Measurements from ENCODE around the gene FBXL7.

The FBXL7 gene

DNA sequence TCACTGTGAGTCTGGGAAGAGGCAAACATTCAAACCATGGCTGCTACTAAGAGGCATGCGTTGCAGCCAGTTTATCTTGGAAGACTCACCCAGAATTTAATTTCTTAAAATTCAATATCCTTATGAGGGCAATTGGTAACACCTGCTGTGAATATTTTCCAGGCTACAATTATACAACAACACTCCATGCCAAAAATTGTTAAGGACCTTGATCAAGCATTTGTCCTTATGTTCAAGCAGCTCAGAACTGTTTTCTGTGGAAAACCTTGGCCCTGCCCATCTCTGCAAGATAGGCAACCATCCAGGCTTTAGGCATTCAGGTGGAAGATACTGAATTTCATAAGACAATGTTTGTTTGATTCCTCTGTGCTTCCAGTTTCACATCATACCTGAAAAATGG lies 327.8 kb downstream of the FBXL7 start:
- Mint-ChIP-seq H3K9me3 (no peaks in the 10 kb centered on the region), H3K36me3 (ENCODE audit: low read depth) (no peaks in the 10 kb centered on the region), H3K27me3 (ENCODE audit: low read depth) (no peaks in the 10 kb centered on the region), H3K4me1 (ENCODE audit: low read depth) (no peaks in the 10 kb centered on the region), H3K4me3 (no peak overlapping the region), H3K27ac (no peak overlapping the region)
- DNase-seq (ENCODE audit: low spot score): no peak

- H3K27ac Mint-ChIP-seq: no peak overlapping the region
- no peaks in the 10 kb centered on the region for H3K36me3 Mint-ChIP-seq (ENCODE audit: low read depth)
- no peaks in the 10 kb centered on the region for H3K27me3 Mint-ChIP-seq (ENCODE audit: low read depth)
- no peak overlapping the region for H3K4me3 Mint-ChIP-seq
- no peaks in the 10 kb centered on the region for H3K4me1 Mint-ChIP-seq (ENCODE audit: low read depth)
- peaks cover 4% of the 10 kb centered on the region for H3K9me3 Mint-ChIP-seq
- DNase-seq (ENCODE audit: low spot score): no peak
These were observed 331.4 kb downstream of the FBXL7 start for GRCh38 chr5:15831408-15831807.

- Mint-ChIP-seq H3K9me3 (peaks cover 4% of the 10 kb centered on the region), H3K27me3 (ENCODE audit: low read depth) (no peaks in the 10 kb centered on the region), H3K4me3 (no peak overlapping the region), H3K4me1 (ENCODE audit: low read depth) (no peaks in the 10 kb centered on the region), H3K27ac (no peak overlapping the region), H3K36me3 (ENCODE audit: low read depth) (no peaks in the 10 kb centered on the region)
- no peak for DNase-seq (ENCODE audit: low spot score)
These were observed 333.4 kb downstream of the FBXL7 start for GRCh38 chr5:15833365-15833764.

- Mint-ChIP-seq H3K4me3 (no peak overlapping the region), H3K4me1 (ENCODE audit: low read depth) (no peaks in the 10 kb centered on the region), H3K27me3 (ENCODE audit: low read depth) (no peaks in the 10 kb centered on the region), H3K36me3 (ENCODE audit: low read depth) (no peaks in the 10 kb centered on the region), H3K27ac (no peak overlapping the region), H3K9me3 (peaks cover 12% of the 10 kb centered on the region)
- no peak for DNase-seq (ENCODE audit: low spot score)
These were observed 334.7 kb downstream of the FBXL7 start for GRCh38 chr5:15834596-15835245.

DNA sequence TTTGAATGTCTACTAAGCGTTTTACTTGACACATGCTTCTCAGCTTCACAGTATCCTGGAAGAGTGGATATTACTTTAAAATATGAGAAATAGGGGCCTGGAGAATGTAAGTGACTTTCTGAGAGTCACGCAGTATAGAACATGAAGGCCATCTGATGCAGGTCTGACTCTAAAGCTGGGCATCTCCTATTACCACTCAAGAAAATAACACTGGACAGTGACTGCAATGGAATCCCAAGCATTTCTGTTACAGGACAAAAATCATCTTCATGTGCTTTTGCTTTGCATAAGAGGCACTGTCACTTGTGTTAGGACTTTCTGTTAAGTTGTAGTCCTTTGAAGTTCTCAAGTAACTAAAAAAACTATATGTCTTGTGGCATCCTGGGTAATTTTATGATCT lies 335.5 kb downstream of the FBXL7 start:
- no peaks in the 10 kb centered on the region for H3K4me1 Mint-ChIP-seq (ENCODE audit: low read depth)
- no peak overlapping the region for H3K4me3 Mint-ChIP-seq
- no peaks in the 10 kb centered on the region for H3K36me3 Mint-ChIP-seq (ENCODE audit: low read depth)
- H3K9me3 Mint-ChIP-seq: peaks cover 12% of the 10 kb centered on the region
- no peaks in the 10 kb centered on the region for H3K27me3 Mint-ChIP-seq (ENCODE audit: low read depth)
- DNase-seq (ENCODE audit: low spot score): no peak
- H3K27ac Mint-ChIP-seq: no peak overlapping the region

- Mint-ChIP-seq H3K27me3 (ENCODE audit: low read depth) (no peaks in the 10 kb centered on the region), H3K4me1 (ENCODE audit: low read depth) (no peaks in the 10 kb centered on the region), H3K27ac (no peak overlapping the region), H3K36me3 (ENCODE audit: low read depth) (no peaks in the 10 kb centered on the region), H3K9me3 (peaks cover 21% of the 10 kb centered on the region), H3K4me3 (no peak overlapping the region)
- no peak for DNase-seq (ENCODE audit: low spot score)
These were observed 337.7 kb downstream of the FBXL7 start for GRCh38 chr5:15837551-15838289.

DNA sequence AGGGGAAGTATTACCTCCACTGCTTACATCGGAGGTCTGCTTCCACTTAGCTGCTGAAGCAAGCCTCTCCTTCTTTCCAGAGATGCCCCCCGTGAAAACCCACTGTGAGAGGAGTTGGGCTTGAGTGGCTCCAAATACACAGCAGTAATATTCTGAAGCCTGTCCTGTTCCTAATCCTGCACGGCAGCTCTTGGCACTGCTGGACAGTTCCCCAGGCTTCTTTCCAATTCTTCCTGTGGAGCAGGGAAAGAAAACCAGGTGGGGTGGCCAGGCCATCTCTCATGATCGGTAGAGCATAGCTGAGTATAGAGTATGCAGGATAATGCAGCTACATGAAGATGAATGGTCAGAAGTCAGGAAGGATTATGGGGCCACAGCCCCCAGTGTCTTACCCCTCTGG lies 344.3 kb downstream of the FBXL7 start:
- DNase-seq (ENCODE audit: low spot score): no peak

DNA sequence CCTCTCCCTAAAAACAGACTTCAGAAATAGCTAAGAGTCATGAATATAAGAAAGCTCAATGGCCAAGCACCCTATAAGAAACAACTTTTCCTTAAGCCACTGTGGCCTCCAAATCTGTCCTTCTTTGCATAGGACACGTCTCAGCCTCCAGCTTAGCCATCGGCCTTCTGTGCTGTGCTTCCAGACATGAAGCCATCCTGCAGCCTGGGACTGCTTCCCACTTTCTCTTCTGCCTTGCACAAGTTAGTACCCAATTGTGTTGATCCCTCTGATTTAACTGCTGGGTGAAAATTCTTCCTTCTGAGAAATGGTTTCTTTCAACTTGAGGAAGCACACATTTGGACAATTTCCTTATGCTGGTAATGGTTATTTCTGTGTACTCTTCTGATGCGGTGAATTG lies 344.9 kb downstream of the FBXL7 start:
- DNase-seq (ENCODE audit: low spot score): no peak
- peaks cover 26% of the 10 kb centered on the region for H3K9me3 Mint-ChIP-seq

More for the DNA sequence above, 344.3 kb downstream of the FBXL7 start:
- peaks cover 26% of the 10 kb centered on the region for H3K9me3 Mint-ChIP-seq
- H3K27me3 Mint-ChIP-seq (ENCODE audit: low read depth): no peaks in the 10 kb centered on the region
- H3K27ac Mint-ChIP-seq: no peak overlapping the region
- H3K4me1 Mint-ChIP-seq (ENCODE audit: low read depth): no peaks in the 10 kb centered on the region
- H3K36me3 Mint-ChIP-seq (ENCODE audit: low read depth): no peaks in the 10 kb centered on the region
- no peak overlapping the region for H3K4me3 Mint-ChIP-seq

DNA sequence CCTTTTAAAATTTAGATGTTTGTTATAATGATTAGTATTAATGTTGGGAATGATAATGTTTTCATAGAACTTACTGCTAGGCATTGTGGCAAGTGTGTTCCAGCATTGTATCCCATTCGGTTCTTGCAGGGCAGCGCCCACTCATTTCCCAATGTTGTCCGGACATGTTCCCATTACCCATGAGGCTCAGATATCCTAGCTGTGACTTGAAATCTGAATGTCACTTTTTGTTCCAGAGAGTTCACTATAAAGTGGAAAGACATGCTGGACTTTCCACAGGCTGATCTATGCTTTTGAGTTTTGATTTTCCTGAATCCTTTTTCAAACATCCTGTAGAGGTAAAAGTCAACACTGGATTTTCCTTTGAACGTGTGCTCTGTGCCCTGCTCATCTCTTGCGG lies 350.6 kb downstream of the FBXL7 start:
- Mint-ChIP-seq H3K36me3 (ENCODE audit: low read depth) (no peaks in the 10 kb centered on the region), H3K9me3 (peaks cover 16% of the 10 kb centered on the region), H3K4me3 (no peak overlapping the region), H3K4me1 (ENCODE audit: low read depth) (no peaks in the 10 kb centered on the region), H3K27ac (no peak overlapping the region), H3K27me3 (ENCODE audit: low read depth) (no peaks in the 10 kb centered on the region)
- DNase-seq (ENCODE audit: low spot score): no peak

More for the DNA sequence above, 344.9 kb downstream of the FBXL7 start:
- H3K27me3 Mint-ChIP-seq (ENCODE audit: low read depth): no peaks in the 10 kb centered on the region
- H3K4me1 Mint-ChIP-seq (ENCODE audit: low read depth): no peaks in the 10 kb centered on the region
- H3K27ac Mint-ChIP-seq: no peak overlapping the region
- H3K4me3 Mint-ChIP-seq: no peak overlapping the region
- H3K36me3 Mint-ChIP-seq (ENCODE audit: low read depth): no peaks in the 10 kb centered on the region

GRCh38 chr5:15850939-15851341 lies 351.0 kb downstream of the FBXL7 start:
- Mint-ChIP-seq H3K27me3 (ENCODE audit: low read depth) (no peaks in the 10 kb centered on the region), H3K36me3 (ENCODE audit: low read depth) (no peaks in the 10 kb centered on the region), H3K27ac (no peak overlapping the region), H3K4me1 (ENCODE audit: low read depth) (no peaks in the 10 kb centered on the region), H3K9me3 (peaks cover 16% of the 10 kb centered on the region), H3K4me3 (no peak overlapping the region)
- DNase-seq (ENCODE audit: low spot score): no peak

GRCh38 chr5:15852217-15852616 lies 352.2 kb downstream of the FBXL7 start:
- no peak overlapping the region for H3K4me3 Mint-ChIP-seq
- no peak overlapping the region for H3K27ac Mint-ChIP-seq
- no peaks in the 10 kb centered on the region for H3K27me3 Mint-ChIP-seq (ENCODE audit: low read depth)
- no peak for DNase-seq (ENCODE audit: low spot score)
- peaks cover 12% of the 10 kb centered on the region for H3K9me3 Mint-ChIP-seq
- H3K4me1 Mint-ChIP-seq (ENCODE audit: low read depth): no peaks in the 10 kb centered on the region
- no peaks in the 10 kb centered on the region for H3K36me3 Mint-ChIP-seq (ENCODE audit: low read depth)

DNA sequence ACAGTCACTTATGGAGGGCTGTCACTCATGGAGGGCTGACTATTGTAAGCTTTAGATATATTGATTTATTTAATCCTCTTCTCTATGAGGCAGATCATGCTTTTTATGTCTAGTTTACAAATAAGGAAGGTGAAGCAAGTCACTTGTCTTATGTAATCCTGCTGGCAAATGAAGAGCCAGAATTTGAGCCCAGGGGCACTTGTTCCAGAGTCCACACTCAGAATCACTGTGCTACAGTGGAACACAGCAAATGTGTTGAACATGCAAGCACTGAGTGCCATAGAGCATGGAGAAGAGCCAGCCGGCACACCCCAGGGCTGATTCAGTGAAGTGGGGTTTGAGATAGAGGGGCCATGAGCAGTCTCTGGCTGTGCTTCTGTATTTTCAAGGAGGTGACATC lies 353.0 kb downstream of the FBXL7 start:
- H3K27me3 Mint-ChIP-seq (ENCODE audit: low read depth): no peaks in the 10 kb centered on the region
- H3K4me1 Mint-ChIP-seq (ENCODE audit: low read depth): no peaks in the 10 kb centered on the region
- no peak overlapping the region for H3K4me3 Mint-ChIP-seq
- DNase-seq (ENCODE audit: low spot score): no peak
- H3K9me3 Mint-ChIP-seq: peaks cover 12% of the 10 kb centered on the region
- no peak overlapping the region for H3K27ac Mint-ChIP-seq
- H3K36me3 Mint-ChIP-seq (ENCODE audit: low read depth): no peaks in the 10 kb centered on the region

DNA sequence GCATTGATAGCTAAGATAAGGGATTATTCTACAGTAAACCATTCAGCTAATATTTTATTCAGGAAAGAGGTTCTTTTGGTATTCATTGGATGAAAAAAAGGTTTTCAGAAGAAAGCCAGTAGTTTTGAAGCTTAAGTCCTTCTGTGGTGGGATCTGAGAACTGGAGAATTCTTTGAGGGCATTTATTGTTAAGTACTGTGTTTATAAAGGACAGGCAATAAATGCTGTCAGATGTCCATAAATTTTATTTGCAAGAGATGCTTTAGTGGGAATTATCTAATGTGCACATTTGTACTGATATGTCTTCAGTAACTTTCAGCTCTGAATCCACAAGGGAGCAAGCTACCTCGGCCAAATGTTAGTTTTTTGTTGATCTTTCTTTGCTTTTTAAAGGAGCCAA lies 358.3 kb downstream of the FBXL7 start:
- Mint-ChIP-seq H3K27me3 (ENCODE audit: low read depth) (no peaks in the 10 kb centered on the region), H3K36me3 (ENCODE audit: low read depth) (no peaks in the 10 kb centered on the region), H3K4me3 (no peak overlapping the region), H3K4me1 (ENCODE audit: low read depth) (no peaks in the 10 kb centered on the region), H3K27ac (no peak overlapping the region), H3K9me3 (peaks cover 28% of the 10 kb centered on the region)
- DNase-seq (ENCODE audit: low spot score): no peak

- no peaks in the 10 kb centered on the region for H3K27me3 Mint-ChIP-seq (ENCODE audit: low read depth)
- no peak overlapping the region for H3K4me3 Mint-ChIP-seq
- no peaks in the 10 kb centered on the region for H3K36me3 Mint-ChIP-seq (ENCODE audit: low read depth)
- no peaks in the 10 kb centered on the region for H3K4me1 Mint-ChIP-seq (ENCODE audit: low read depth)
- no peak for DNase-seq (ENCODE audit: low spot score)
- H3K9me3 Mint-ChIP-seq: peaks cover 53% of the 10 kb centered on the region
- H3K27ac Mint-ChIP-seq: no peak overlapping the region
These were observed 364.7 kb downstream of the FBXL7 start for GRCh38 chr5:15864536-15865215.

Data from T-helper 2 cell treated with Interferon-gamma antibody and Interleukin-4, amounts not matched to agents 5 μg/mL and 100 μg/mL, for 36 hours (primary cell).